GM21786 (cell line): ENCODE measurements around the gene TSC1.
A peak's percentile ranks its signal among the peaks of the same experiment; 100 is the strongest.
"Not testable (repeated sequence)": the region's sequence is repeated elsewhere in the genome, so short reads cannot be mapped to it uniquely, and the experiment has no call there.

Experiments
- ATAC-seq: cut with Tn5 transposase; IDR thresholded peaks from one replicate; pipeline ENCODE4 v1.9.1; 2021; ENCODE audit not compliant: unreplicated experiment

Gene TSC1

DNA sequence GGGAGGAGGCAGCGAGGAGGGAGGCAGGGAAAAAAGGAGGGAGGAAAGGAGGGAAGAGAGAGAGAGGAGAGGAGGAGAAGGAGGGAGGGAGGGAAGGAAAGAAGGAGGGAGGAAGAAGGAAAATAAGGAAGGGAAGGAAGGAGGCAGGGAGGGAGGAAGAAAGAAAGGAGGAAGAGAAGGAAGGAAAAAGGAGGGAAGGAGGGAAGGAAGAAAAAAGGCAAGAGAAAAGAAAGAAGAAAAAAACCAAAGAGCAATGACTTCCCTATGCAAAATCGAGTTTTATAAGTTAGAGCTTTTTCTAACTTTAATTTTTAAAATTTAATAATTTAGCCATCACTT lies 33.7 kb upstream of the TSC1 start:
- no peak for ATAC-seq

DNA sequence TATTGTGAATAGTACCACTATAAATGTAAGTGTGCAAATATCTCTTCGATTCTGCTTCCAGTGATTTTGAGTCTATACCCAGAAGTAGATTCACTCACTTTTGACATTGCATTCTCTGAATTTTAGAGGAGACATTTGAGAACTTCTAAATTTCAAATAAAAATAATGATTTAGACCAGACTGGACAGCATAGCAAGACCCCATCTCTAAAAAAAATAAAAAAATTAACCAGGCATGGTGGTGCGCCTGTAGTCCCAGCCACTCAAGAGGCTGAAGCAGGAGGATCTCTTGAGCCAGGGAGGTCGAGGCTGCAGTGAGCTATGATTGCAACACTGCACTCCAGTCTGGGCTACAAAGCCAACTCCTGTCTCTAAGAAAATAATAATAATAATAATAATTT lies 32.2 kb upstream of the TSC1 start:
- ATAC-seq, result no peak

DNA sequence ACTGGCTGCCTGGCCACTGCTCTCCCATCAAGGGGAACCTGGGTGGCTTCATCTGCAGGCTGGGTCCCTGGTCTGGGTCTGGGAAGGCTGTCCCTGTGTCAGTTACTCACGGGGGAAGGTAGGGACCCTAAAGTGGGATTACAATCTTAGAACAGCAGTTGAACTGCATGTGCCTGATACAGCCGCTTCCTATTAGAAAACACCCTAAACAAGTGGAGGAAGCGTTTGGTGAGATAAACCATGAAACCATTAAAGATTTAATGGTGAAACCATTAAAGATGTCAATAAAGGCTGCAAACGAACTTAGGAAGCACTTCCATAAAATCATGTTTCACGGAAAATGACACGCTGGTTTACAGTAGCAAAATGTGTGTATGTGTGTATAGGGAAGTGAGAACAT lies 31.5 kb upstream of the TSC1 start:
- ATAC-seq, result no peak

DNA sequence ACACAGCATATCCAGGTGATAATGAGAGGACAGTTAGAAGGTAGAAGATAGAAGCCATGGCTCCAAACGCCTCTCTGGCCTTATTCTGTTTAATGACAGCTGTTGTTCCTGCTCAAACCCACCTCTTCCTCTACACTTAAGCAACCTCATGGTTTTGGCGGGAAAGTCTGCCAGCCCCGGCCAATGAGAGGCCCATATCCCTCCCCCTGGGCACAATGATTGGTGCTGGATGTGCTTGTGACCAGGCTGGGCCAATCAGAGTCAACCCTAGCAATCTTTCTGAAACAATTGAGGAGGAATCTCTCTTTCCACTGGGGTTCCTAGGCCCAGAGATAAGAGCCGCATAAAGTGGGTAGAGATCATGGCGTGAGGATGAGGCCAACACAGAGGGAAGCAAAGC lies 29.3 kb upstream of the TSC1 start:
- no peak for ATAC-seq

DNA sequence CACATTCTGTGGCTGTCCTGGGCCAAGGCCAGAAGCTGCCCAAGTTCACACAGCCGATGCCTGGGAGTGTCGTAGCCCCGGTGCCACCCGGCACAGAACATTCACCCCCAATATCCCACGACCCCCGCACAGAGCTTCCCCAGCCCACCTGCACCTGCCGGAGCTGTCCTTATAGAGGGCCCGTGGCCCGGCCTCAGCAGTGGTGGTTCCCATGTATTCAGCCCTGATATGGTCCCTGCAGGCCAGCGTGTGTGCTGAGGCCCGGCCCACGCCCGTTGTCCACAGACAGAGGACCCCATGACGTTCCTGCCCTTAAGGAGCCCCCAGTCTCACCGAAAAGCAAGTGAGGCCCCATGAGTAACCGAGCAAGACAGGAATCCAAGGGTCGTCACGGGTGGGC lies 28.8 kb upstream of the TSC1 start:
- no peak for ATAC-seq

DNA sequence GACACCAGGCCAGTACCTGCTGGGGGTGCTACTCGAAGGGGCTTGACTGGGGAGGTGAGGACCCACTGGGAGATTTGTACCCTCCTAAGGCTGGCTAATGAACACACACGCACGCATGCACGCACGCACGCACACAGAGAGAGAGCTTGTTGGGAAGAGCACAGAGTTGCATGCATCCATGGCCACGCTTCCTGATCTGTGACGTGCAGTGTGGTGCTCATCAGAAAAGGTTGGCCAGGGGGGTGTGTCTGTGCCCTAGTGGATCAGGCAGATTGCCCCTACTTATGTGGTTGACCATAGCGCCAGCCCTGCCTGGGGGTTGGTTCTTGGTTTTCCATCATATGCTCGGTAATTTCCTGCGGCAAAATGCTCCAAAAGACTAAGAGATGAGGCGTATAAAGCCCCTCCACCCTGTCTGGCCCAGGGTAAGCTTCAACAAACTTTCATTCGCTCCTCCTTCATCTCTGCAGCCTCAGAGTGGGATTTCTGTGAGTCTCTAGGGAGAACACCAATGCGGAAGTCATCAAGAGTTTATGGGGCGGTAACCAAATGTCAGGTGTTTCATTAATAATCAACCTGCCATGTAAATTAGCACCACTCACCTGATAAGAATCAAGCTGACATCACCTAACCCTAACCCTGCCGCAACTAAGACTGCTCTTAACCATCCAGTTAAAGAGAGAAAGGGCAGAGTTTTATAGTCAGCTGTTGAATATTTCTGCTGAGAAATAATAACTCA lies 26.1 kb upstream of the TSC1 start:
- ATAC-seq, result no peak

DNA sequence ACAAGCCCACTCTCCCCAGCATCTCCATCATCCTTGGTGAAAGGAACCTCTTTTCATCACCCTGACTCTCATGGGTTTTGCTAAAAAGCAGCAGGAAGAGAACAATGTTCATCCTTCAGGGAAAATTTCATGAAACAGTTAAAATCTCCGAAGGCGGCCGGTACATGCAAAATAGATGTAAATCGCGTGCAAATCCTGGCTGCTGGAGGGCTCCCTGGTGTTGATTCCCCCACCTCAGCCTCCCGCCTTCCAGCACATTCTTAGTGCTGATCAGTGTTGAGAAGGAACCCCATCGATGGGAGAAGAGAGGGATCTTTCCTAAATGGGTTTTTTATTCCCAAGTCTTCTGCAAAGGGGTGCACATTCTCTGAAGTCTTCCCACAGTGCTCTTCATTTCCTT lies 25.4 kb upstream of the TSC1 start:
- no peak for ATAC-seq

DNA sequence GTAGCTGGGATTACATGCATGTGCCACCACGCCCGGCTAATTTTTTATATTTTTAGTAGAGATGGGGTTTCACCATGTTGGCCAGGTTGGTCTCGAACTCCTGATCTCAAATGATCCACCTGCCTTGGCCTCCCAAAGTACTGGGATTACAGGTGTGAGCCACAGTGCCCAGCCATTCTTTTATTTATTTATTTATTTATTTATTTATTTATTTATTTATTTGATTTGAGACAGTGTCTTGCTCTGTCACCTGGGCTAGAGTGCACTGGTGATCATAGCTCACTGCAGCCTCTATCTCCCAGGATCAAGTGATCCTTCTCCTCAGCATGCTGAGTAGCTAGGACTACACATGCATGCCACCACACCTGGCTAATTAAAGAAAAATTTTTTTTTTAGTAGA lies 23.5 kb upstream of the TSC1 start:
- ATAC-seq, result not testable (repeated sequence)

DNA sequence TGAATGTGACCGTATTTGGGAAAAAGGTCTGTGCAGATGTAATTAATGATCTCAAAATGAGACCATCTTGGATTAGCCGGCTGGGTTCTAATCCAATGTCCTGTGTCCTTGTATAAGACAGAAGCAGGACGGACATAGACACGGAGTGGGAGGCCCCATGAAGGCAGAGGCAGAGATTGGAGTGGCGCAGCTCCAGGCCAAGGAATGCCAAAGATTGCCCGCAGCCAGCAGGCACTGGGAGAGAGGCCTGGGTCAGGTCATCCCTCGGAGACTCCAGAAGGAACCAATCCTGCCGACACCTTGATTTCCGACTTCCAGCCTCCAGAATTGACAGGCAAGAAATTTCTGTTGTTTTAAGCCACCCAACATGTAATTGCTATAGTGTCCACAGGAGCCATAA lies 21.1 kb upstream of the TSC1 start:
- no peak for ATAC-seq

DNA sequence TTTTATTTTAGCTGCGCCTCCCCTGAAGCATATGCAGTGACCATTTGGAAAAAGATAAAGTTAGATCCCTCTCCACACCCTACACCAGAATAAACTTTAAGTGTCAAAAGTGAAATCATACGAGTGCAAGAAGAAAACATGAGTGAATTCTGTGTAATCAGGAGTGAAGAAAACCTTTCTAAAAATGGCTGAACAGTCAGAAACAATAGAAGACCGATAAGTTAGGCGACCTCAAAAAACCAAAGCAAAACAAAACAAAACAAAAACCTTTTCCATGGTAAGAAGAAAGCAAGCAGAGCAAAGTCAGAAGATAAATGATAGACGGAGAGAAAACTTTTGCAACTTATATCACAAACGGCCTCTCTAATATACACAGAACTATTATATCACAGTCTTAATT lies 16.6 kb upstream of the TSC1 start:
- ATAC-seq, result no peak

DNA sequence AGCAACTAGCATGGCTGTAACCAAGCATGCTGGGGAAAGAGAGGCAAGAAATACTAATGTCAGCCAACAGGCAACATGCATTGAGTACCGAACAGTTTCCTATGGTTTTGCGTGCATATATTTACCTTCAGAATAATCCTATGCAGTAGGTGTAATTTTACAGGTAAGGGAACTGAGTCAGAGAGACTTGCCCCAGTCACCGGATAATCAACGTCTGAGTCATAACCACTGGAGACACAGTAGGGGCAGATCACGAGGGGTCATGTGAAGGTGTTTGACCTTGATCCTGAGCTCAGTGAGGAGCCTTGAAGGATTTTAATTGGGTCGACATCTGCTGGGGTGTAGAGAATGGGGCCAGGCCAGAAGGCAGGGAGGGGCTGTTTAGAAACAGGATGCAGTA lies 13.4 kb upstream of the TSC1 start:
- no peak for ATAC-seq

DNA sequence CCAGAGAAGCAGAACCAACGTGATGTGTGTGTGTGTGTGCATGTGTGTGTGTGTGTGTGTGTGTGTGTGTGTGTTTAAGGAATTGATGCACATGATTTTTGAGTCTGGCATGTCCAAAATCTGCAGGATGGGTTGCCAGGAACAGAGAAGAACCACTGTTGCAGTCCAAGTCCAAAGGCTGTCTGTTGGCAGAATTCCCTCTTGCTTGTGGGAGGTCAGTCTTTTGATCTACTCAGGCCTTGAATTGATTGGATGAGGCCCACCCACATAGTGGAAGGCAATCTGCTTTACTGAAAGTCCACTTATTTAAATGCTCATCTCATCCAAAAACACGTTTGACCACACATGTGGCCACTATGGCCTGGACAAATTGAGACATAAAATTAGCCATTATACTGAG lies 11.4 kb upstream of the TSC1 start:
- ATAC-seq, result no peak

DNA sequence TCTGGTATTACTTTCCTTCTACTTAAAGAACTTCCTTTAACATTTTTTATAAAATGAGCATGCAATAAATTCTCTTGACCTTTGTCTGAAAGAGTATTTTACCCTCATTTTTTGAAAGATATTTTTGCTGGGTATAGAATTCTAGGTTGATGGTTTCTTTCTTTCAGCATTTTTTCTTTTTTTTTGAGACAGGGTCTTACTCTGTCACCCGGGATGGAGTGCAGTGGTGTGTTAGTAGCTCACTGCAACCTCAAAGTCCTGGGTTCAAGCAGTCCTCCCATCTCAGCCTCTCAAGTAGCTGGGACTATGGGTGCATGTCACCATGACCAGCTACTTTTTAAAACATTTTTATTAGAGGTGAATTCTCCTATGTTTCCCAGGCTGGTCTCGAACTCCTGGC lies 10.7 kb upstream of the TSC1 start:
- no peak for ATAC-seq

DNA sequence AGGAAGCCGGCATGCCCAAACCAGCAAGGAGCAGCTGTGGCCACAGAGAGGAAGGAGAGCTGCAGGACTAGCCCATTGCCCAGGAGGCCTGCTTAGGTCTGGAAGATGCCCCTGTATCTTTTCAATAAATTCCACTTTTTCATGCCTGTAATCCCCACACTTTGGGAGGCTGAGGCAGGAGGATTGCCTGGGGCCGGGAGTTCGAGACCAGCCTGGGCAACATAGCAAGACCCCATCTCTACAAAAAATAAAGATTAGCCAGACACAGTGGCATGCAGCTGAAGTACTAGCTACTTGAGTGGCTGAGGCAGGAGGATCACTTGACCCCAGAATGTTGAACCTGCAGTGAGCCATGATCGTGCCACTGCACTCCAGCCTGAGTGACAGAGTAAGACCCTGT lies 5.3 kb upstream of the TSC1 start:
- no peak for ATAC-seq

DNA sequence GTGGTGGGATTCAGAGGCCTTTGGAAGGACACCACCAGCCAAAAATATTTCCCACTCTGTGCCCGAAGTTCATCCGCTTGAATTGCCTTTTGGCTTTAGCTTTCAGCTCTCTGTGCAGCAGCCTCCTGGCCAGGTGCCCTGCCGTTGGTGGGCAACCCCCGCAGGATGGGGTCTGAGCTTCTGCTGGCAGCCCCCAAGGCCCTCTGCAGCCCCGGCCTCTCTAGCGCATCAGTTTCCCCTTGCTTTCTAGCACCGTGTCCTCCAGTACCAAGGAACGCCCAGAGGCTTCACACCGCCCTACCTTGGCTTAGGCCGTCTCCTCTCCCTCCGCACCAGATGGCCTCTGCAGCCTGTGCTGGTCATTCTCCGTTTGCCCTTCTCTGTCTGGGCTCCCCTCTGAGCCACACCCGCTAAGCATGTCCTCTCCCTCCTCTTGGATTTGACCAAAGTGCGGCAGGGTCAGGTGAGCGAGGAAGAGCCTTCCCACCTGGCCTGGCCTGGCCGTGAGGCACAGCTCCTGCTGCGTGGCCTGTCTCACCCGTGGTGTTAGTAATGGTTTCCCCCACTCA lies 4.2 kb upstream of the TSC1 start:
- no peak for ATAC-seq

DNA sequence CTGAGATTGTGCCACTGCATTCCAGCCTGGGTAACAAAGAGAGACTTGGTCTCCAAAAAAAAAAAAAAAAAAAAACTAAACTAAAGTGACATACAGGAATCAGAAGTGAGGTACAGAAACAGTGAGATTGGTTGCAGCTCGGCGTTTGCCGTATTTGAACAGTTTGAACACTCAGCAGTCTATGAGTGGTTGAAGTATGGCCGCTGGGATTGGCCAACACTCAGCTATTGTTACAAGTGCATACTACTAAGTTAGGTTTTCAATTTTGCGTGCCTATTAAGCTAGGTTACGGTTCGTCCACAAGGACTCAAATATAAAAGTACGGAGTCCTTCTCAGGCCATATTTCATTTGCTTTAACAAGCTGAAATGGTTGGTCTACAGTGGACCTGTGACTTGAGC lies 3.3 kb upstream of the TSC1 start:
- no peak for ATAC-seq

DNA sequence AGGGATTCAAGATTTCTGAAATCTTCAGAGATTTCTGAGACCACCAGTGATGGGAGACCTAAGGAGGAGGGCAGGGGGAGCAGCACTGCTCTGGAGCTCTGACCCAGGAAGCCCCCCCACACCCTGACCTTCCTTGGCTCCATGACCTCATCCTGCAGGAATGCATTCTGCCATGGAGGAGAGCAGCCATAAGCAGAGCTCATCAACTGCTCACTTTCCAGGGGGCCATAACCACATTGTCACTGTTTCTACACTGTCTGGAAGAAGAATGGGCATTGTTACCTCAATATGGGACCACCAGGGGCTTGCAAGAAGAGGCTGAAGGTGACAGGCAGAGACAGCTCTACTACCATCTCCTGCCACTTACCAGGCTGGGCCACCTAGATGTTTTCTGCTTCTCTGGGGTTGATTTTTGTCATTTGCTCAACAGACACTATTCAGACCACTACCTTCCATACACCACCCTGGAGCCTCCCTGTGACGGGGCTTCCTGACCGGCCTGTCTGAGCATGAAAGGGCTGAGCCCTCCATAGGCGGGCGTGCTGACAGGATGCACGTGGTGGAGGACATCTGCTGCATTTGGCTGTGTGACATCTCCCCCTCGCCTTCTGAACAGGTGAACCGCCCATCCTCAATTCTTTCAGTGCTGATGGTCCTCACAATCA lies 2.3 kb upstream of the TSC1 start:
- ATAC-seq, result no peak

DNA sequence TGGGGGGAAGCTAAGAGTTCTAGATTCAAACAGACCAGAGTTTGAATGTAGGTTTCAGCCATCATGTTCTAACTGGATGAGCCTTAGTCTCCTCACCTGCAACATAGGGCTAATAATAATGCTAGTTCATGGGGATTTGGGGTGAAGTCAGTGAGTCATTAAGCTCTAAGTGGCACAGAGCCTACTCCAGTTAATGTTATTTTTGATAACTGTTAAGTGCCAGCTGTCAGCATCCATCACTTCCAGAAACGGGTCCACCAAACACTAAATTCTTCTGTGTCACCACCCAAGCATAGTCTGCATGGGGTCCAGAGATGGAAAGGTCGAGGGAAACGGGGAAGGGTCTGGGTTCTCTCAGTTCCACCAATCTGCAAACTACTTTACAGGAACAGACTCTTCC lies 1.8 kb upstream of the TSC1 start:
- ATAC-seq, result no peak

DNA sequence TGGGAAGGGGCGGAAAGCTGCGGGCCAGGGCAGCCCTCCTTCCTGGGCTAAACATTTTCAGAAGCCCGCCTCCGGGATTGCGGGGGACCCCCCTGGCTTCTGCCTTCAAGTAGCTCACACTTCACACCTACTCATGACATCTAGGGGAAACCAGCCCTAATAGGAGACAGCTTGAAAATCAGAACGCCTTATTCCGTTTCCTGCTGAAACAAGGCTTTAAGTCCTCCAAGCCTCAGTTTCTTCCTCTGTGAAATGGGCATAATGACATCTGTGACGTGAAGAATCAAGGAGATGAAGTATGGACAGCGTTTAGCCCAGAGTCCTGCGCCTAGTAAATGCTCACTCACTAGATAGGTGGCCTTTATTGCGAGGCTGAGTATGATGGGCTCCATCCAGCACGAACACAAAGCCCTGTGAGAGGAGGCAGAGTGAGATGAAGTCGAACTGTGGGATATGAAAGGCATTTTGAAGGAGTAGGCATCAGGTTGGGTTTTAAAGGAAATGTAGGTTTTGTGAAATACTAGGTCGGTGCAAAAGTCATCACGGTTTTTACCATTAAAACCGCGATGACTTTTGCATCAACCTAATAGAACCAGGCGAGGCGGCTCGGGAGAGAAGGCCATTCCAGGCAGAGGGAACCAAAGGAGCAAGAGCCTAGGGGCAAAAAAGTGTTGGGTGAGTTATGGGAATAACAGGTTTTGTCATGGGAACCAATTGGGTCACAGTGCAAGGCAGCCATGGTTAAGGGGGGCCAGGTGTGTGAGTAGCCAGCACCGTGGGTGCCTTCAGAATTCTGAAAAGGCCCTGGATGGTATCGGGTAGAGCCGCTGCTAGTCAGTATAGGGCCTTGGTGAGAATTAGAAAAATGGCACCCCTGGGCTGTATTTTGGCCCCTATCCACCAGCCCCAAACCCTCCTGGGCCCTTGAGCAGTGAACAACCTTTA lies 1.0 kb upstream of the TSC1 start:
- ATAC-seq, result no peak

DNA sequence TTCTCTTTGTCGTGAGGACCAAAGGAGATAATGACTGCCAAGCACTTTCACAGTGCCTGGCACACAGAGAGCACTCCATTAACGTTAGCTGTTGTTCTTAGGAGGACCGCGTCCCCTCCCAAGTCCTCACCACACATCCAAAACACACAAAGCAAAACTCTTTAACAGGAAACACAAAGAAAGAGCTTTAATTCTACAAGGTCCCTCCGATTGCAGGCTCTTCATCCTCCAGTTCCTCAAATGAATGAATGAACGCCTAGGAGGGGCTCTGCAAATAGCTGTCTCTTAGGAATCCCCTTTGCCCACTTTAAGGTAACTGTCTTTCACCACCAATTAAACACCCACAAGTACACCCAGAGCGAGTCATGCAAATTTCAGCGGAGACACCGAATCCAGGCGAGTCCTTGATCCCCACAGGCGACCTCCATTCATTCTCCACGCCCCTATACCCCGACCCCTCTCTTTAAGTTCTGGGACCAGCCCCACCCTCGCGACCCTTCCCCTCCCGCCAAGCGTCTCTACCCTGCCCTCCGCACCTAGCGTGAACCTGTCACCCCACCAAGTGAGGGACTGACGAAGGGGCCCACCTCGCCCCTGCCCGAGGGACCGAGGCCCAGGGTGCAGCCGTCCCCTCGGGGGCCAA lies 644 bp downstream of the TSC1 start:
- peak; percentile 6 for ATAC-seq

DNA sequence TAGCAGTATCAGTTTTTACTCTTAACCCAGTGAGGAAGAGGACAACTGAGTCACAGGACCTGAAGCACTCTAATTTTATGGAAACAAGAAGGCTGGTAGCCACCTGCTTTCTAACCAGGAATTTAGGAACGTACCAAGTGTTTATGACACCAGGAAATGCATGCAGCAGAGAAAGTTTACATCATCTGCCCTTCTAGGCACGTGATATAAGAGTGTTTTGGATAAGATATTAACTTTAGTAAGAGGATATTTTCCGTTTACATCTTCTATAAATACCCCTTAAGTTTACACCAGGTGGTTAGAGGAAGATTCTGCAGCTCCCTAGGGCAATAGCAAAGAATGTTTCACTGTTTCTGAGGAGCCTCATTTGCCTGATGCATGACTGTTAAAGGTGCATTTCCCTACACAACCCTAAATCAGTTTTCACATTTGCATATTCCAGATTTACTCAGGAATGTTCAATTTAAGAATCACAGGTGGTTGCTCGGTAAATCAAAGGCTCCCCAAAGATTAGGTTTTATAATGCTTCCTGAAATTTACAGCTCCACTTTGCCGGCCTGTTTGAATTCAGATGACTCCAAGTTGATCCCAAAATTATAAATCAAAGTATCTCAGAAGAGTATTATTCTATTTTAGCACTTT lies 1.8 kb downstream of the TSC1 start:
- ATAC-seq, result no peak
